ENCODE data around the gene MRPL12.
A peak's percentile ranks its signal among the peaks of the same experiment; 100 is the strongest.
"Not testable (repeated sequence)": the region's sequence is repeated elsewhere in the genome, so short reads cannot be mapped to it uniquely, and the experiment has no call there.

The MRPL12 gene

GRCh38 chr17:81667754-81668153 is 35.4 kb upstream of the MRPL12 start:
- peaks cover 28% of the 10 kb centered on the region for H3K36me3 Mint-ChIP-seq (ENCODE audit: insufficient read depth)
- DNase-seq (ENCODE audit: low spot score in 2 of 2) (no peak), ATAC-seq (replicated peaks; ENCODE audit: extremely low read depth, poor library complexity, severe bottlenecking) (no peak)
- peaks cover 33% of the 10 kb centered on the region for H3K4me1 Mint-ChIP-seq
- H3K9me3 Mint-ChIP-seq = no peaks in the 10 kb centered on the region
- no peaks in the 10 kb centered on the region for H3K27me3 Mint-ChIP-seq
- no peak overlapping the region for H3K27ac Mint-ChIP-seq (ENCODE audit: low read depth)
- peak overlapping the region; percentile 85 for H3K4me3 Mint-ChIP-seq

- no peak for ATAC-seq (replicated peaks; ENCODE audit: extremely low read depth, poor library complexity, severe bottlenecking)
- Mint-ChIP-seq H3K36me3 (ENCODE audit: insufficient read depth) (peaks cover 23% of the 10 kb centered on the region), H3K27me3 (no peaks in the 10 kb centered on the region), H3K4me3 (no peak overlapping the region), H3K9me3 (no peaks in the 10 kb centered on the region), H3K27ac (ENCODE audit: low read depth) (no peak overlapping the region), H3K4me1 (peaks cover 17% of the 10 kb centered on the region)
- no peak for DNase-seq (ENCODE audit: low spot score in 2 of 2)
Measured at GRCh38 chr17:81672504-81672903, 30.7 kb upstream of the MRPL12 start.

DNA sequence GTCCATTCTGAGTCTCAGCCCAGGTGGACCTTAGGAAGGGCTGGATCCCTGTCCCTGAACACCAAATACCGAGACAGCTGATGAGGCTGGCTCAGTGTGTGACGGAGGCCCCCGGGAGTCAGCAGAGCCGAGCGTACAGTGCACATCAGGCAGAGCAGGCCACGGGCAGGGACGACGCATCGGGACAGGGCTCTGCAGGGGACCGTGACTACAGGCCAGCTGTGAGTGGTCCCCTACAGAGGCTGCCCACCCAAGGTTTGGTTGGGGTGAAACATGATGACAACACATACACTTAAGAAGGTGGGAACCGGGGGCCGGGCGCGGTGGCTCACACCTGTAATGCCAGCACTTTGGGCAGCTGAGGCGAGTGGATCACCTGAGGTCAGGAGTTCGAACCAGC is 30.2 kb upstream of the MRPL12 start:
- no peaks in the 10 kb centered on the region for H3K9me3 Mint-ChIP-seq
- DNase-seq (ENCODE audit: low spot score in 2 of 2) (no peak), ATAC-seq (replicated peaks; ENCODE audit: extremely low read depth, poor library complexity, severe bottlenecking) (no peak)
- no peak overlapping the region for H3K4me3 Mint-ChIP-seq
- peaks cover 22% of the 10 kb centered on the region for H3K36me3 Mint-ChIP-seq (ENCODE audit: insufficient read depth)
- H3K4me1 Mint-ChIP-seq = peaks cover 12% of the 10 kb centered on the region
- H3K27me3 Mint-ChIP-seq = no peaks in the 10 kb centered on the region
- no peak overlapping the region for H3K27ac Mint-ChIP-seq (ENCODE audit: low read depth)

GRCh38 chr17:81673561-81674258 is 29.5 kb upstream of the MRPL12 start:
- Mint-ChIP-seq H3K9me3 (no peaks in the 10 kb centered on the region), H3K4me1 (peaks cover 7% of the 10 kb centered on the region), H3K36me3 (ENCODE audit: insufficient read depth) (peaks cover 18% of the 10 kb centered on the region), H3K4me3 (no peak overlapping the region), H3K27ac (ENCODE audit: low read depth) (no peak overlapping the region), H3K27me3 (no peaks in the 10 kb centered on the region)
- ATAC-seq (replicated peaks; ENCODE audit: extremely low read depth, poor library complexity, severe bottlenecking) = no peak
- DNase-seq (ENCODE audit: low spot score in 2 of 2) = no peak

GRCh38 chr17:81675515-81676221 is 27.5 kb upstream of the MRPL12 start:
- H3K27ac Mint-ChIP-seq (ENCODE audit: low read depth); ATAC-seq (replicated peaks; ENCODE audit: extremely low read depth, poor library complexity, severe bottlenecking); H3K4me3 Mint-ChIP-seq; H3K4me1 Mint-ChIP-seq; H3K9me3 Mint-ChIP-seq; DNase-seq (ENCODE audit: low spot score in 2 of 2); H3K27me3 Mint-ChIP-seq: not testable (repeated sequence)
- peaks cover 12% of the 10 kb centered on the region for H3K36me3 Mint-ChIP-seq (ENCODE audit: insufficient read depth)

DNA sequence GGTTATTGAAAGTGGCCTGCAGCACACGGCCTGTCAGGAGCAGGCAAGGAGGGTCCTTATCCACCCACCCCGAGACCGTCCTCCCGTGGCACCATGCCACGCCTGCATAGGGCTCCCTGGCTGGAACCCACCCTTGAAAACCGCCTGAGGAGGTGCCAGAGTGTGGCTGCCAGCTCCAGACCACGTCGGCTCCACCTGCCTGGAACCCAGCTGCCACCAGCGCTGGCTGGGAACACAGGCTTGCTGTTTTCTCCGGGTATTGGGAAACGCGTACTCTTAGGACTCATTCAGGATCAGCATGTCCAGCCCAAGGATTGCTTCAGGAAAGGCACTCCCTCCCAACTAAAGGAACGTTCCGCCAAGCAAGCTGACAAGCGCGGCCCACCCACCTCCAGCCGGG is 26.3 kb upstream of the MRPL12 start:
- Mint-ChIP-seq H3K4me3 (no peak overlapping the region), H3K4me1 (peaks cover 7% of the 10 kb centered on the region), H3K9me3 (no peaks in the 10 kb centered on the region), H3K27me3 (no peaks in the 10 kb centered on the region), H3K36me3 (ENCODE audit: insufficient read depth) (peaks cover 7% of the 10 kb centered on the region), H3K27ac (ENCODE audit: low read depth) (no peak overlapping the region)
- ATAC-seq (replicated peaks; ENCODE audit: extremely low read depth, poor library complexity, severe bottlenecking) (no peak), DNase-seq (ENCODE audit: low spot score in 2 of 2) (no peak)

- H3K9me3 Mint-ChIP-seq = no peaks in the 10 kb centered on the region
- no peak overlapping the region for H3K27ac Mint-ChIP-seq (ENCODE audit: low read depth)
- H3K4me3 Mint-ChIP-seq = no peak overlapping the region
- H3K4me1 Mint-ChIP-seq = peaks cover 30% of the 10 kb centered on the region
- no peaks in the 10 kb centered on the region for H3K27me3 Mint-ChIP-seq
- ATAC-seq (replicated peaks; ENCODE audit: extremely low read depth, poor library complexity, severe bottlenecking) (no peak), DNase-seq (ENCODE audit: low spot score in 2 of 2) (no peak)
- H3K36me3 Mint-ChIP-seq (ENCODE audit: insufficient read depth) = peaks cover 12% of the 10 kb centered on the region
Measured at GRCh38 chr17:81680150-81680549, 23.0 kb upstream of the MRPL12 start.

- Mint-ChIP-seq H3K27me3 (no peaks in the 10 kb centered on the region), H3K4me3 (no peak overlapping the region), H3K27ac (ENCODE audit: low read depth) (no peak overlapping the region), H3K9me3 (no peaks in the 10 kb centered on the region), H3K4me1 (peaks cover 32% of the 10 kb centered on the region), H3K36me3 (ENCODE audit: insufficient read depth) (peaks cover 21% of the 10 kb centered on the region)
- ATAC-seq (replicated peaks; ENCODE audit: extremely low read depth, poor library complexity, severe bottlenecking) = no peak
- no peak for DNase-seq (ENCODE audit: low spot score in 2 of 2)
Measured at GRCh38 chr17:81681672-81682071, 21.5 kb upstream of the MRPL12 start.

DNA sequence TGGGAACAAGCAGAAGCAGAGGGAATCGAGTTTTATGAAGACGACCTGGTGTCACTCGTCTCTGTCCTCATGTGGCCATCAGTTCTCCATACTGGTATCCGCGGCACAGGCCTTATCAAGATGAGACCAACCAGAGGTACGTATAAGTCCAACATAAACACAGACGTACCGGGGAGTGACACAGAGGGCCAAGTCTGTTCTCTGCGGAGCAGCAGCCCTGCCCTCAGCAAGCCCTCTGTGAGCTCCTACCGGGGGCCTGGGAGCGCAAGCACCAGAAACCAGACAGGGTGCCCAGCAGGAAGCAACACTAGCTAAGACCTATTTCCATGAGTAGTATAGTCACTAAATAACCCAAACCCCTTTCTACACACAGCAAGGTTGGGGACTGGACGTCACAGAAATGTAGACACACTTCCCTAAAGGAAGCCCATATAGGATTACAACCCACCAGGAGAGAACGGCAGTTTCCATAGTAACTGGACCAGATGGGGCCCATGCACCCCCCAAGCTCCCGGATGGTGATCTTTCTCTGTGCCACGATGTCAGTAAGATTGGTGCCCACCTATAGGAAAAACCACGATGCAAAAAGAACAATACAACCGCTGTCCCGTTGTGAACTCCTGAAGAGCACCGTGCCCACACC is 20.5 kb upstream of the MRPL12 start:
- Mint-ChIP-seq H3K27ac (ENCODE audit: low read depth) (no peak overlapping the region), H3K9me3 (no peaks in the 10 kb centered on the region), H3K4me3 (peak overlapping the region; percentile 94), H3K4me1 (peaks cover 37% of the 10 kb centered on the region), H3K27me3 (no peaks in the 10 kb centered on the region), H3K36me3 (ENCODE audit: insufficient read depth) (peaks cover 24% of the 10 kb centered on the region)
- ATAC-seq (replicated peaks; ENCODE audit: extremely low read depth, poor library complexity, severe bottlenecking) = no peak
- DNase-seq (ENCODE audit: low spot score in 2 of 2) = no peak

DNA sequence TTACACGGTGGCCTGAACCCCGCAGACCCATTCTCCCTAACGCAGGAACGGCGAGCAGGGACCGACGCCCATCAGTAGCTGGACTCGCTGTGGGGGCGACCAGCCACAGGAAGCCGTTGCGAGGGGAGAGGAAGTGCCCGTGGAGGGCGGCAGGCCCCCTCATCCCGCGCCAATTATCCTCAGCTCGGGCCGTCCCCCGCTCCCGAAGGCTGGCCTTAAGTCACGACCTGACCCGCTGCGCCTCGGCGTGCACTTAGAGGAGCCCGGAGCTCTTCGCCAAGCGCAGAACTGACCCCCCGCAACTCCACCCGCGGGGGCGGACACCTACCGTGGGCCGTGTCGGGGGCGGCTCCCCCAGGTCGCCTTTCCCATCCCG is 20.0 kb upstream of the MRPL12 start:
- H3K27me3 Mint-ChIP-seq = no peaks in the 10 kb centered on the region
- H3K4me3 Mint-ChIP-seq = peak overlapping the region; percentile 94
- ATAC-seq (replicated peaks; ENCODE audit: extremely low read depth, poor library complexity, severe bottlenecking) (peak; percentile 19), DNase-seq (ENCODE audit: low spot score in 2 of 2) (no peak)
- H3K27ac Mint-ChIP-seq (ENCODE audit: low read depth) = peak overlapping the region; percentile 75
- H3K4me1 Mint-ChIP-seq = peaks cover 37% of the 10 kb centered on the region
- peaks cover 26% of the 10 kb centered on the region for H3K36me3 Mint-ChIP-seq (ENCODE audit: insufficient read depth)
- H3K9me3 Mint-ChIP-seq = no peaks in the 10 kb centered on the region

DNA sequence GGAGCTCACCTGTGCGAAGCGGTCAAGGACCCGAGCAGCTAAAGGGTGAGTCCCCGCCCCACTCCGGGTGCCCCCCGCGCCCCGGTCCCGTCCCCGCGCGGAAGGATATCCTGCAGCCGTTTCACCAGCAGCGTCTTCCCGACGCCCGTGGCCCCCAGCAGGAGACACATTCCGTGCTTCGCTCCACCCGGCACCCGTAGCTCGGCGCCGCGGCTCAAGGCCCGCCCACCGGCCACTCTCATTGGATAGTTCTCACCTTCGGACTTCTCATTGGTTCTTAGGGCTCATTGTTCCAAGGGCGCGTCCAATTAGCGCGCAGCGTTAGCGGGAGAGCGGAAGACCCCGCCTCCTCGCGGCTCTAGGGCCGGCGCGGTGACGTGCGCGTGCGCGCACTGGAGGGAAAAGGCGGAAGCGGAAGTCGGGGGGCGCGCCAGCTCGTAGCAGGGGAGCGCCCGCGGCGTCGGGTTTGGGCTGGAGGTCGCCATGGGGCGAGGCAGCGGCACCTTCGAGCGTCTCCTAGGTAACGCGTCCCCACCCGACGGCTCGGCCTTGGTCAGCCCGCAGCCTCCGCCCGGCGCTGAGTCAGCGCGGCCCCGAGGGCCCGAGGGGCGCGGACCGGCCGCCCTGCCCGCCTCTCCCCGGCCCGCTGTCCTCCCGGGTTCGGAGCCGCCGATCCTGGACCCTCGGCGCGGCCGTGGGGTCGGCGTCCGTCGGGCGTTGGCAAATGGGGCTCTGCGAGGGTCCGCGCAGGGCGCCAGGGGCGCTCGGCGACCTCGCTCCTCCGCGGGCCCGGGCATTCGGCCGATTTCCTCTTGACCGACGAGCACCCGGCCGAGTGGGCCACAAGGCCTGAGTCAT is 19.4 kb upstream of the MRPL12 start, which contains the start of the genes ARL16 and HGS:
ARL16 (minus strand) TSS at position 214 of the 858 bp plus-strand sequence; CDS start at position 170, 44 bp downstream.
HGS (plus strand) TSS at position 428 of the 858 bp plus-strand sequence; CDS start at position 484, 56 bp downstream.
- Mint-ChIP-seq H3K27me3 (no peaks in the 10 kb centered on the region), H3K27ac (ENCODE audit: low read depth) (peak within 1 kb of the TSS; percentile 75), H3K4me1 (peaks cover 40% of the 10 kb centered on the region), H3K36me3 (ENCODE audit: insufficient read depth) (peaks cover 27% of the 10 kb centered on the region), H3K4me3 (peak within 1 kb of the TSS; percentile 94), H3K9me3 (no peaks in the 10 kb centered on the region)
- DNase-seq (ENCODE audit: low spot score in 2 of 2) = peak; percentile 95 to 98
- ATAC-seq (replicated peaks; ENCODE audit: extremely low read depth, poor library complexity, severe bottlenecking) = peak; percentile 99

- H3K27me3 Mint-ChIP-seq = no peaks in the 10 kb centered on the region
- peaks cover 30% of the 10 kb centered on the region for H3K36me3 Mint-ChIP-seq (ENCODE audit: insufficient read depth)
- no peaks in the 10 kb centered on the region for H3K9me3 Mint-ChIP-seq
- peak overlapping the region; percentile 94 for H3K4me3 Mint-ChIP-seq
- peak overlapping the region; percentile 67 for H3K27ac Mint-ChIP-seq (ENCODE audit: low read depth)
- ATAC-seq (replicated peaks; ENCODE audit: extremely low read depth, poor library complexity, severe bottlenecking) (no peak), DNase-seq (ENCODE audit: low spot score in 2 of 2) (no peak)
- H3K4me1 Mint-ChIP-seq = peaks cover 47% of the 10 kb centered on the region
Measured at GRCh38 chr17:81684442-81684911, 18.7 kb upstream of the MRPL12 start.
